ENCODE measurements around the gene NR3C1.

DNA sequence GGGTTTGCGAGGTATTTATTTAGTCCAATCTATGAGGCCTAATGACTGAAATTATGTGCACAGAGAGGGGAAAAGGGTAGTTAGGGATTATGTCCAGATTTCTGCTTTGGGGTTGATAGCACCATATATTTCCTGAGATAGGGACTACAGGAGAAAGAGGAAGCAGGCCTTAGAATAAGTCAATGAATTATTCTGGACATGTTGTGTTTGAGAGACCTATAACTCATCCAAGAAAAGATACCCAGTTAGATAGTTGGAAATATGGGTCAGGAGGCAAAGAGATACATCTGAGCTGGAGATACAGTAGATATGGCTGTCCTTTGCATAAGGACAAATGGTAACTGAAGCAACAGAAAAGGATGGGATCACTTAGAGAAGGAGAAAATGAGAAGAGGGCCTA lies 53.1 kb downstream of the NR3C1 start:
- TF ChIP-seq CEBPB (IDR thresholded peaks at IDR 0.05; ENCODE audit: low read depth) (no peak), SP1 (IDR thresholded peaks at IDR 0.05; ENCODE audit: low read depth) (no peak), ZNF274 (IDR thresholded peaks at IDR 0.05; ENCODE audit: low read depth, low read length) (no peak), EZH2 (IDR thresholded peaks at IDR 0.05) (no peak), EZH2phosphoT487 (IDR thresholded peaks at IDR 0.05; ENCODE audit: borderline replicate concordance) (no peak), POLR2A (IDR thresholded peaks at IDR 0.05; ENCODE audit: borderline replicate concordance, extremely low read depth, insufficient read depth, insufficient read length) (no peak), SRF (IDR thresholded peaks at IDR 0.05; ENCODE audit: low read depth) (no peak), EGR1 (IDR thresholded peaks at IDR 0.05; ENCODE audit: low read depth) (no peak), TCF7L2 (IDR thresholded peaks at IDR 0.05; ENCODE audit: borderline replicate concordance, extremely low read depth, insufficient read depth, insufficient read length) (no peak), ELF1 (IDR thresholded peaks at IDR 0.05; ENCODE audit: borderline replicate concordance, low read depth) (no peak)
- TF ChIP-seq, protein P1, sequence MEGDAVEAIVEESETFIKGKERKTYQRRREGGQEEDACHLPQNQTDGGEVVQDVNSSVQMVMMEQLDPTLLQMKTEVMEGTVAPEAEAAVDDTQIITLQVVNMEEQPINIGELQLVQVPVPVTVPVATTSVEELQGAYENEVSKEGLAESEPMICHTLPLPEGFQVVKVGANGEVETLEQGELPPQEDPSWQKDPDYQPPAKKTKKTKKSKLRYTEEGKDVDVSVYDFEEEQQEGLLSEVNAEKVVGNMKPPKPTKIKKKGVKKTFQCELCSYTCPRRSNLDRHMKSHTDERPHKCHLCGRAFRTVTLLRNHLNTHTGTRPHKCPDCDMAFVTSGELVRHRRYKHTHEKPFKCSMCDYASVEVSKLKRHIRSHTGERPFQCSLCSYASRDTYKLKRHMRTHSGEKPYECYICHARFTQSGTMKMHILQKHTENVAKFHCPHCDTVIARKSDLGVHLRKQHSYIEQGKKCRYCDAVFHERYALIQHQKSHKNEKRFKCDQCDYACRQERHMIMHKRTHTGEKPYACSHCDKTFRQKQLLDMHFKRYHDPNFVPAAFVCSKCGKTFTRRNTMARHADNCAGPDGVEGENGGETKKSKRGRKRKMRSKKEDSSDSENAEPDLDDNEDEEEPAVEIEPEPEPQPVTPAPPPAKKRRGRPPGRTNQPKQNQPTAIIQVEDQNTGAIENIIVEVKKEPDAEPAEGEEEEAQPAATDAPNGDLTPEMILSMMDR (IDR thresholded peaks at IDR 0.05 in 2 of 3, conservative IDR thresholded peaks at IDR 0.05 in 1 of 3; ENCODE audit: borderline replicate concordance in 1 of 3, insufficient read depth in 1 of 3, low read depth in 2 of 3, low read length in 2 of 3) = no peak
- TF ChIP-seq, protein P2, sequence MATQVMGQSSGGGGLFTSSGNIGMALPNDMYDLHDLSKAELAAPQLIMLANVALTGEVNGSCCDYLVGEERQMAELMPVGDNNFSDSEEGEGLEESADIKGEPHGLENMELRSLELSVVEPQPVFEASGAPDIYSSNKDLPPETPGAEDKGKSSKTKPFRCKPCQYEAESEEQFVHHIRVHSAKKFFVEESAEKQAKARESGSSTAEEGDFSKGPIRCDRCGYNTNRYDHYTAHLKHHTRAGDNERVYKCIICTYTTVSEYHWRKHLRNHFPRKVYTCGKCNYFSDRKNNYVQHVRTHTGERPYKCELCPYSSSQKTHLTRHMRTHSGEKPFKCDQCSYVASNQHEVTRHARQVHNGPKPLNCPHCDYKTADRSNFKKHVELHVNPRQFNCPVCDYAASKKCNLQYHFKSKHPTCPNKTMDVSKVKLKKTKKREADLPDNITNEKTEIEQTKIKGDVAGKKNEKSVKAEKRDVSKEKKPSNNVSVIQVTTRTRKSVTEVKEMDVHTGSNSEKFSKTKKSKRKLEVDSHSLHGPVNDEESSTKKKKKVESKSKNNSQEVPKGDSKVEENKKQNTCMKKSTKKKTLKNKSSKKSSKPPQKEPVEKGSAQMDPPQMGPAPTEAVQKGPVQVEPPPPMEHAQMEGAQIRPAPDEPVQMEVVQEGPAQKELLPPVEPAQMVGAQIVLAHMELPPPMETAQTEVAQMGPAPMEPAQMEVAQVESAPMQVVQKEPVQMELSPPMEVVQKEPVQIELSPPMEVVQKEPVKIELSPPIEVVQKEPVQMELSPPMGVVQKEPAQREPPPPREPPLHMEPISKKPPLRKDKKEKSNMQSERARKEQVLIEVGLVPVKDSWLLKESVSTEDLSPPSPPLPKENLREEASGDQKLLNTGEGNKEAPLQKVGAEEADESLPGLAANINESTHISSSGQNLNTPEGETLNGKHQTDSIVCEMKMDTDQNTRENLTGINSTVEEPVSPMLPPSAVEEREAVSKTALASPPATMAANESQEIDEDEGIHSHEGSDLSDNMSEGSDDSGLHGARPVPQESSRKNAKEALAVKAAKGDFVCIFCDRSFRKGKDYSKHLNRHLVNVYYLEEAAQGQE (IDR thresholded peaks at IDR 0.05; ENCODE audit: low read depth) = no peak
- TF ChIP-seq, protein P3, sequence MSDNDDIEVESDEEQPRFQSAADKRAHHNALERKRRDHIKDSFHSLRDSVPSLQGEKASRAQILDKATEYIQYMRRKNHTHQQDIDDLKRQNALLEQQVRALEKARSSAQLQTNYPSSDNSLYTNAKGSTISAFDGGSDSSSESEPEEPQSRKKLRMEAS (IDR thresholded peaks at IDR 0.05) = no peak
- TF ChIP-seq, protein P4, sequence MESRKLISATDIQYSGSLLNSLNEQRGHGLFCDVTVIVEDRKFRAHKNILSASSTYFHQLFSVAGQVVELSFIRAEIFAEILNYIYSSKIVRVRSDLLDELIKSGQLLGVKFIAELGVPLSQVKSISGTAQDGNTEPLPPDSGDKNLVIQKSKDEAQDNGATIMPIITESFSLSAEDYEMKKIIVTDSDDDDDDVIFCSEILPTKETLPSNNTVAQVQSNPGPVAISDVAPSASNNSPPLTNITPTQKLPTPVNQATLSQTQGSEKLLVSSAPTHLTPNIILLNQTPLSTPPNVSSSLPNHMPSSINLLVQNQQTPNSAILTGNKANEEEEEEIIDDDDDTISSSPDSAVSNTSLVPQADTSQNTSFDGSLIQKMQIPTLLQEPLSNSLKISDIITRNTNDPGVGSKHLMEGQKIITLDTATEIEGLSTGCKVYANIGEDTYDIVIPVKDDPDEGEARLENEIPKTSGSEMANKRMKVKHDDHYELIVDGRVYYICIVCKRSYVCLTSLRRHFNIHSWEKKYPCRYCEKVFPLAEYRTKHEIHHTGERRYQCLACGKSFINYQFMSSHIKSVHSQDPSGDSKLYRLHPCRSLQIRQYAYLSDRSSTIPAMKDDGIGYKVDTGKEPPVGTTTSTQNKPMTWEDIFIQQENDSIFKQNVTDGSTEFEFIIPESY (IDR thresholded peaks at IDR 0.05; ENCODE audit: extremely low read depth, insufficient replicate concordance, low read length) = no peak

Measured in HCT116 (cell line).